IMR-90 (cell line): ENCODE data around the gene RTRAF. TPM values are rescaled to one million over a fixed set of nuclear protein-coding genes. Genes with fewer than 3 reads are reported as not detected.

ENCODE experiments used
- ATAC-seq: fragments of 200-7000 bp; cut with Tn5 transposase; 2 replicates; pipeline ENCODE4 v1.9.1; 2020; ENCODE audit warnings: low read depth, mild to moderate bottlenecking, moderate library complexity
- BruUV-seq: library from RNA; stranded (reverse); fragments of 400-500 nt; replicated peaks from 2 replicates; lab custom pipeline; 2021; lab: Mats Ljungman, UMichigan
- CTCF ChIA-PET: fragments of 300-600 bp; formaldehyde crosslinking; extraction: SDS; loops from one replicate; lab custom pipeline; 2021; ENCODE audit warnings: antibody characterized with exemption; lab: Yijun Ruan, JAX
- POLR2A ChIA-PET: fragments of 300-600 bp; sonication (Branson Sonifier 250); formaldehyde crosslinking; loops from one replicate; lab custom pipeline; 2022; ENCODE audit warnings: antibody characterized with exemption; ENCODE audit not compliant: unreplicated experiment; lab: Charles Lee
- DNase-seq: peaks from one replicate; pipeline ENCODE4 v3.0.0; 2013
- H2AFZ ChIP-seq: replicated peaks from 2 replicates; pipeline ENCODE3; 2013; ENCODE audit warnings: low read length, mild to moderate bottlenecking; ENCODE audit not compliant: poor library complexity
- H2AK5ac ChIP-seq: 2 replicates; pipeline ENCODE4 v1.6.1; 2013; ENCODE audit warnings: low read depth, low read length, inconsistent platforms
- H2AK9ac ChIP-seq: replicated peaks from 2 replicates; pipeline ENCODE3; 2013; ENCODE audit warnings: mild to moderate bottlenecking, low read depth, low read length, moderate library complexity; ENCODE audit not compliant: poor library complexity
- H2BK120ac ChIP-seq: 2 replicates; pipeline ENCODE4 v1.6.1; 2013; ENCODE audit warnings: low read depth, low read length, inconsistent platforms
- H2BK15ac ChIP-seq: 3 replicates; pipeline ENCODE4 v1.6.1; 2013; ENCODE audit warnings: low read depth, low read length, inconsistent platforms
- H2BK20ac ChIP-seq: 2 replicates; pipeline ENCODE4 v1.6.1; 2013; ENCODE audit warnings: low read depth, mild to moderate bottlenecking, inconsistent platforms, low read length, moderate library complexity
- H2BK5ac ChIP-seq: 2 replicates; pipeline ENCODE4 v1.6.1; 2013; ENCODE audit warnings: mild to moderate bottlenecking, low read depth, low read length, inconsistent platforms; ENCODE audit not compliant: poor library complexity, severe bottlenecking
- H3K14ac ChIP-seq: replicated peaks from 2 replicates; pipeline ENCODE4 v1.6.1; 2013; ENCODE audit warnings: low read depth, low read length, inconsistent platforms
- H3K18ac ChIP-seq: 2 replicates; pipeline ENCODE4 v1.6.1; 2013; ENCODE audit warnings: low read depth, low read length, control low read depth
- H3K23ac ChIP-seq: 2 replicates; pipeline ENCODE4 v1.6.1; 2013; ENCODE audit warnings: low read depth, low read length, inconsistent platforms
- H3K27ac ChIP-seq: 2 replicates; pipeline ENCODE4 v1.5.1; 2013; ENCODE audit warnings: mild to moderate bottlenecking, control low read depth, low read length; ENCODE audit not compliant: insufficient read depth
- H3K27me3 ChIP-seq: 2 replicates; pipeline ENCODE4 v1.6.1; 2013; ENCODE audit warnings: low read length; ENCODE audit not compliant: control insufficient read depth, insufficient read depth
- H3K36me3 ChIP-seq: 2 replicates; pipeline ENCODE4 v1.6.1; 2013; ENCODE audit warnings: low read length, mixed read lengths; ENCODE audit not compliant: control insufficient read depth, insufficient read depth
- H3K4ac ChIP-seq: 2 replicates; pipeline ENCODE4 v1.6.1; 2013; ENCODE audit warnings: low read depth, low read length, inconsistent platforms
- H3K4me1 ChIP-seq: 2 replicates; pipeline ENCODE4 v1.6.1; 2013; ENCODE audit warnings: low read length, mixed read lengths; ENCODE audit not compliant: control insufficient read depth, insufficient read depth
- H3K4me2 ChIP-seq: 2 replicates; pipeline ENCODE4 v1.6.1; 2013; ENCODE audit warnings: low read depth, mild to moderate bottlenecking, control low read depth, low read length, moderate library complexity
- H3K4me3 ChIP-seq: 2 replicates; pipeline ENCODE4 v1.5.1; 2013; ENCODE audit warnings: low read depth, mild to moderate bottlenecking, control low read depth, low read length, moderate library complexity; ENCODE audit not compliant: insufficient read depth
- H3K56ac ChIP-seq: 2 replicates; pipeline ENCODE4 v1.6.1; 2013; ENCODE audit warnings: low read length, inconsistent platforms; ENCODE audit not compliant: insufficient read depth; ENCODE audit errors: extremely low read depth
- H3K79me1 ChIP-seq, 2 experiments: 2 replicates each; pipeline ENCODE4 v1.6.1; 2013; ENCODE audit warnings: low read length in 2 of 2, inconsistent platforms in 1 of 2, low read depth in 1 of 2
- H3K9ac ChIP-seq: 2 replicates; pipeline ENCODE4 v1.6.1; 2013; ENCODE audit warnings: low read depth, low read length, control low read depth
- H3K9me1 ChIP-seq: 2 replicates; pipeline ENCODE4 v1.6.1; 2013; ENCODE audit warnings: low read length, inconsistent platforms; ENCODE audit not compliant: insufficient read depth
- H3K9me3 ChIP-seq: 2 replicates; pipeline ENCODE4 v1.6.1; 2013; ENCODE audit warnings: low read length; ENCODE audit not compliant: control insufficient read depth, insufficient read depth
- H4K20me1 ChIP-seq: 2 replicates; pipeline ENCODE4 v1.6.1; 2013; ENCODE audit warnings: low read length, inconsistent platforms; ENCODE audit not compliant: insufficient read depth
- H4K5ac ChIP-seq: 2 replicates; pipeline ENCODE4 v1.6.1; 2013; ENCODE audit warnings: mild to moderate bottlenecking, low read depth, low read length, control low read depth
- H4K8ac ChIP-seq, 2 experiments: 2 replicates each; pipeline ENCODE4 v1.6.1; 2013; ENCODE audit warnings: low read depth in 2 of 2, low read length in 2 of 2, control low read depth in 1 of 2, inconsistent platforms in 1 of 2
- H4K91ac ChIP-seq: 2 replicates; pipeline ENCODE4 v1.6.1; 2013; ENCODE audit warnings: low read depth, low read length, inconsistent platforms; ENCODE audit not compliant: insufficient read depth
- MXI1 ChIP-seq: IDR thresholded peaks from 2 replicates; pipeline ENCODE4 v1.6.1; 2012; ENCODE audit warnings: low read depth, mild to moderate bottlenecking, low read length, moderate library complexity, borderline replicate concordance
- POLR2A ChIP-seq: IDR thresholded peaks from 2 replicates; pipeline ENCODE4 v1.6.1; 2012; ENCODE audit warnings: mild to moderate bottlenecking, low read depth, low read length
- WGBS, 2 experiments: methylation state at CpG; one replicate each; pipeline versions ENCODE4 v1.1.5 to v1.1.7; 2013; ENCODE audit warnings: missing lambda C conversion rate in 2 of 2; ENCODE audit not compliant: insufficient read length in 1 of 2; ENCODE audit errors: extremely low coverage in 2 of 2; 5-methylcytosine and 5-hydroxymethylcytosine counted together
- dilution Hi-C: fragments of 300-500 bp; cut with HindIII; formaldehyde crosslinking; loops from one replicate; pipeline ENCODE4 v1.14.3; 2018; ENCODE audit warnings: low sequenced_read_pairs; ENCODE audit not compliant: unreplicated experiment
- in situ Hi-C: fragments of 300-500 bp; cut with MboI; formaldehyde crosslinking; loops from 3 replicates; pipeline ENCODE4 v1.14.3; 2019; ENCODE audit warnings: low sequenced_read_pairs, inconsistent platforms, mixed read lengths
- intact Hi-C: fragments of 100-400 bp; cut with micrococcal nuclease; formaldehyde crosslinking; loops from 2 replicates; pipeline ENCODE4 v1.10.0; 2022
- polyA plus RNA-seq, 3 experiments: library from polyadenylated mRNA; depleted of rRNA; stranded (reverse); fragments of >200 nt; gene quantifications; 2 replicates each; pipeline ENCODE4 v1.2.3, GENCODE V29; 2012; ENCODE audit warnings: low replicate concordance in 1 of 3
- total RNA-seq: library from RNA; depleted of rRNA; stranded (reverse); fragments of >200 nt; gene quantifications from 2 replicates; pipeline ENCODE4 v1.2.3, GENCODE V29; 2012

The RTRAF gene
- total and polyA plus RNA-seq, 2 of the 4 experiments (the other 2 are of a cell fraction) = 53.2 to 102 TPM

- peak overlapping the region; percentile 43 for H4K91ac ChIP-seq
- ChIA-PET CTCF (interaction anchor here (0.6 kb wide), 1 partner anchor 248 kb away, joined by 3 read pairs; no protein-coding TSS in a partner anchor), POLR2A (no interaction called here)
- ATAC-seq (peak; percentile 2; the same call in 1 of the 2 replicates), DNase-seq (no peak)
- H3K79me1 ChIP-seq = peaks cover 22 to 78% of the 10 kb centered on the region in 2 experiments
- 100% methylated on average over 1 of the region's 3 CpGs; no CpG with 5 or more reads in 1 of the 2 experiments for WGBS, 2 experiments
- peak overlapping the region; percentile 77 for H3K14ac ChIP-seq
- in situ Hi-C loops = no loop called here
- H3K9ac ChIP-seq = 0 out of 2 replicates have a peak overlapping the region, but pooled peaks have one; percentile 15
- no TSS peak for BruUV-seq
- peak overlapping the region; percentile 22 for H2AK9ac ChIP-seq
- H3K9me3 ChIP-seq = no peaks in the 10 kb centered on the region
- peak overlapping the region; percentile 75 for H2BK20ac ChIP-seq
- H3K27ac ChIP-seq = peak overlapping the region; percentile 34; the same call in 1 of the 2 replicates
- H3K4me1 ChIP-seq = peaks cover 51% of the 10 kb centered on the region
- no peak for TF ChIP-seq POLR2A
- TF ChIP-seq MXI1 = peak; percentile 67; the same call in 1 of the 2 replicates
- H4K8ac ChIP-seq = peak overlapping the region in 1 of 2 experiments; percentile 65; a peak in 2 of 4 replicates
- H2BK15ac ChIP-seq = peak overlapping the region; percentile 88; the same call in 1 of the 3 replicates
- H3K4me2 ChIP-seq = peak overlapping the region; percentile 13
- H3K4me3 ChIP-seq = no peak overlapping the region
- no peaks in the 10 kb centered on the region for H3K27me3 ChIP-seq
- intact Hi-C loops = no loop called here
- no peak overlapping the region for H2AFZ ChIP-seq
- 0 out of 2 replicates have a peak overlapping the region, but pooled peaks have one; percentile 6 for H3K18ac ChIP-seq
- peak overlapping the region; percentile 96 for H2AK5ac ChIP-seq
- H3K36me3 ChIP-seq = peaks cover 55% of the 10 kb centered on the region
- H3K9me1 ChIP-seq = peaks cover 51% of the 10 kb centered on the region
- no peak overlapping the region for H3K56ac ChIP-seq
- no peak overlapping the region for H2BK5ac ChIP-seq
- H4K5ac ChIP-seq = no peak overlapping the region
- dilution Hi-C loops = no loop called here
- H2BK120ac ChIP-seq = peak overlapping the region; percentile 89
- peak overlapping the region; percentile 76 for H3K4ac ChIP-seq
- H3K23ac ChIP-seq = peak overlapping the region; percentile 80
- H4K20me1 ChIP-seq = peaks cover 55% of the 10 kb centered on the region
Measured at GRCh38 chr14:52051251-52051650, 61.9 kb downstream of the RTRAF start.
